HG03039 (cell line): ENCODE measurements around the gene PIK3C3.
"Not testable (repeated sequence)": the region's sequence is repeated elsewhere in the genome, so short reads cannot be mapped to it uniquely, and the experiment has no call there.

Experiments
- ATAC-seq: cut with Tn5 transposase; IDR thresholded peaks from one replicate; pipeline ENCODE4 v1.9.1; 2021; ENCODE audit warnings: mild to moderate bottlenecking, moderate library complexity; ENCODE audit not compliant: unreplicated experiment

PIK3C3 gene

GRCh38 chr18:41965634-41966255 is 10.7 kb downstream of the PIK3C3 start:
- ATAC-seq: no peak

DNA sequence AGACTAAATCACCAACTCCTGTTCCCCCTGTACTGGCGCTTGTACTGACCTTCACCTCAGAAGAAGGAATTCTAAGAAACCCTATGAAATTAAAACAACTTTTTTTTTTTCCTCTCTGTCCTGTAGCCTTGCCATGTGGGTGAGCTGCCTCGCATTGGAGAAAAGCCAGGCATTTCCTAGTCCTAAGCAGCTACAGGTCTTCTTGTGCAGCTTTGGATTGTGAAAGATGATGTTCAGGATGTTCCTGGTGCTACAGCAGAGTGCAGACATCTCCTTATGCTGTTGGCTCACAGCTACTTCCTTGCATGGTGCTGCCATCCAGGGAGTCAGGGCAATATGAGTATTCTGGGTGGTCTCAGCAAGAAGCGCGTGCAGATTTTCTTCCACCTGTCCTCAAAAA is 11.9 kb downstream of the PIK3C3 start:
- ATAC-seq: no peak

DNA sequence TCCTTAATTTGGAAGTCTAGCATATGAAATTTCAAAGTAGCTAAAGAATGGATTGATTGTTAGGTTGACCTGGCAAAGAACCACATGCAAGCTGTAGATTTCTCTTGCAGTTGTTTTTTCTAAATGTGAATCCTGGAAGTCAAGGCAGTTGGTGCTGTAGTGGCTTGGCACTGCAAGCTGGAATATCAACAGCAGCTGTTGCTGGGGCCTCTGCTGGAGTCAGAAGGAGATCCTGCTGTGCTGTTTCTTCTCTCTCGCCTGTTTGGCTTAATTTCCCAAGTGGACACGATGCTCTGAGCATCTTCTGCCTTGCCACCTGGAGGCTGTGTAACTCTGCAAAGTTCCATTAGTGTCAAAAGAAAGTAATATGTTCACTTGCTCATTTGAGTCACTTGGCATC is 12.6 kb downstream of the PIK3C3 start:
- ATAC-seq: no peak

DNA sequence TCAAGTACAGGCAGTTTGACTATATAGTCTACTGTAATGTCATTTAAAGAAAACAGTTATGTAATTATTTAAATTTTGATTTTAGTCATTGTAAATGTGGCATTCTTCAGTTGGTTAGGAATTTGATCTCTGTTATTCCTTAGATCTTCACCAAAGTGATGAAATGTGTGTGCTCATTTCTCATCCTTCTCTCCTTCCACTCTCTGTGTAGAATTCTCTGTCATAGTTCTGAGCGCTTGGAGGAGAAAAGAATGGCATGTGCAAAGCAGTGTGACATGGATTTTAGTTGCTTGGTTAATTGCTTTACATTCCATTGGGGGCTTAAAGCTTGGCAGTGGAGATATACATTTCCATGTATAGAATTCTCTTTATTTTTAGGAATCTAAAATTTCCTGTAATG is 14.8 kb downstream of the PIK3C3 start:
- ATAC-seq: no peak

DNA sequence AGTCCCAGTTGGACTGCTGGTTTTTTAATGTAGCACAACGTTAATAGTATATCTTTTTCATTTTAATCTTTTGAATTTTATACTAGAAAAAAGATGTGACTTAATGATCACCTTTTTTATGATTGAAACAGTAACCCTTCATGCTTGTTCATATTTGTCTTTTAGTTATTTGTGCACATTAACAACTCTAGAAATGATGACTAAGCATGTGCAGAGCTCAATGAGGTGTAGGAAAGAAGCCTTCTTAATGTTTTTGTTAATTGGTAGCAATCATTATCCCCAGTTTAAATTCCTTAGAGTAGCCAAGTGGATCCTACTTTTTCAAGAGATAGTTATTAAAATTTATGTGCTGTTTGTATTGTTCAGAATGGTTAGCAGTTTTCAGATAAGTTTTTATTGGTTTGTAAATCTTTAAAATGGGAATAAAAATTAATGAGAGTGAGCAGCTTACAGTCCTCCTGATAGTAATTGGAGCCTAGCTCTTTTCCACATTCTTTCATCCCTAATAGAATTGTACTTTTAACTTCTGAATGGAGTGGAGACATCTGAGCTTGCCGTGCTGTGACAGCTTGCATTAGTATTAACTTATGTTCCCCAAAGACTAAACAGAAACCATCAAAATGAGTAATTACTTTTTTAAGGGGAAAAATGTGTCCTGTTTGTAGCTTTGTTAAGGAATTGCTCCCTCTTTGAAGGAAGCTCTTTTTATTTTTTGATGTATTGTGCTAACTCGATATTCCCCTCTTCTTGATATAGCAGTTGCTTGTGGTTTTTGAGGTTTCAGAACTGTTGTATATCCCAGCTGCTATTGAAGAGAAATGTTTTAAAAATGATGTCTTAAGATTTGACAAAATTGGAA is 17.3 kb downstream of the PIK3C3 start:
- no peak for ATAC-seq

DNA sequence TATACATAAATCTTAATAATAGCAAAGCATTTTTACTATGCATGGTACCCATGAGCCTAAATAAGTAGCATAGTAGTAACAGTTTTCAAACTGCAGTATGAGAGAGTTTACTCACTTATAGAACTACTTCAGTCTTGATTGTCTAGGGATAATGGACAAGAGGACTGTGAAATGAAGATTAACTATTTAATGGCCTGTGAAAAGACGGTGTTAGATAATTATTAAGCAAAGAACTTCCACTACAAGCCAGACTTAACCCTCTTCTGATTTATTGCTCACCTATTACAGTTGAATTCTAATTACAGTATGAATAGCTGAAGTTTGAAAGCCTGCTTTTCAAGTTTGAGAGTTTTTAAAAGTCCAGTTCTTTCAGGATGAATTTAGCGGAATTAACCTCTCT is 18.9 kb downstream of the PIK3C3 start:
- no peak for ATAC-seq

GRCh38 chr18:41974796-41975201 is 19.8 kb downstream of the PIK3C3 start:
- no peak for ATAC-seq

DNA sequence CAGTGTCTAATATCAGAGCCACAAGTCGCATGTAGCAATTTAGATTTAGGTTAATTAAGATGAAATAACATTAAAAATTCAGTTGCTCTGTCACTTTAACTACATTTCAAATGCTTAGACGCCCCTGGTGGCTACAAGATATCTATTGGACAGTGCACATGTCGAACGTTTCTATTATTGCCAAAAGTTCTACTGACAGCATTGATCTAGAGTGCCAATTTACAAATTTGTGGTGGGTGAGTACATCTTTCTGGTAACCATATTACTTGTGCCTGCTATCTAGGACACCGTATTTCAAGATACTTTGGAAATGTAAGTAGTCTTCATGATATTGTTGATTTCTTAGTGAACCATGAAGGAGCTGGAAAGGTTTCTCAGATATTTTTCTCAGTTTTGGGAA is 20.2 kb downstream of the PIK3C3 start:
- no peak for ATAC-seq

- ATAC-seq: no peak
Observed at GRCh38 chr18:41977233-41977632, 22.2 kb downstream of the PIK3C3 start.

- peak; percentile 89 for ATAC-seq
Observed at GRCh38 chr18:41982942-41983660, 28.1 kb downstream of the PIK3C3 start.

DNA sequence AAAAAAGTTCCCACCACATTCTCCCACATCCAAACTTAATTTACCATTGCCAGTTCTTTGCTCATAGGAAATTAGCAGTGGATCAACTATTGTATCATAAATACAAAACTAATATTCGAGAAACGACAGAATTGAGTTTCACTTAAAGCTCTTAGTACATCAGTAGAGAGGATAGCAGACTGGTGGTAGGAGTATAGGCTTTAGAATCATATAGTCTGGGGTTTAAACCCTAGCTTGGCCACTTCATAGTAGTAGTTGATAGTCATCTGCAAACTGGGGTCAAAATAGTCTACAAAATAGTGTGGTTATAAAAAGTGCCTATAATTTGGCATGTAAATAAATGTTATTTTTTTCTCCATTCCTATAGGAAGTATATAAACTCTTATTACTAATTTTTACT is 30.9 kb downstream of the PIK3C3 start:
- no peak for ATAC-seq

DNA sequence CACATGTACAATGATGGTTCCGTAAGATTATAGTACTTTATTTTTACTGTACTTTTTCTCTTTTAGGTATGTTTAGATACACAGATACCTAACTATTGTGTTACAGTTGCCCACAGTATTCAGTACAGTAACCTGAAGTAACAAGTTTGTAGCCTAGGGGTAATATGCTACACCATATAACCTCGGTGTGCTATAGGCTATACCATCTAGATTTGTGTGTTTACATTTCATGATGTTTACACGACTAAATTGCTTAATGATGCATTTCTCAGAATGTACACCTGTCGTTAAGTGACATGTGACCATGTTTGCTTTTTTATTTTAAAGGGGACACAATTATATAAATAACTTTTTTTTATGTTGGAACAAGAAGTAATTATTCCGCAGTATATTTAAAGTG is 34.5 kb downstream of the PIK3C3 start:
- no peak for ATAC-seq

GRCh38 chr18:41992066-41992465 is 37.0 kb downstream of the PIK3C3 start:
- peak; percentile 53 for ATAC-seq

DNA sequence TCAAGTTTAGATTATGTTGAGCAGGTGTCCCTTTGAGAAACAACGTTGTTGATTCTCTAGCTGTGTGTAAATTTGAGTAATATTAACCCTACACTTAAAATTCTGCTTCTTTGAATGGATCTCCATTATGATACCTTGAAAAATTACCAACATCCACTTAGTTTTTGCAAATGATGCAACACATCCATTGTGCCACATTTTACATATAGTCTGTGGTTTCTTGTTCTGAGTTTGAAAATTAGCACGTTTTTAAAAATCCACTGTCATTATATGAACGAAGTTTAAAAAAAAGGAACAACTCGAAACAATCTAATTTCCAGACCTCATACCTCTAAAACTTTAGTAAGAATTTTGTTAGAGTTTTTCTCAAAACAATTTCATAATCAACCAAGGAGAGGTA is 37.7 kb downstream of the PIK3C3 start:
- no peak for ATAC-seq

- no peak for ATAC-seq
Observed at GRCh38 chr18:41993151-41993550, 38.1 kb downstream of the PIK3C3 start.

GRCh38 chr18:41996020-41996419 is 41.0 kb downstream of the PIK3C3 start:
- ATAC-seq: no peak

DNA sequence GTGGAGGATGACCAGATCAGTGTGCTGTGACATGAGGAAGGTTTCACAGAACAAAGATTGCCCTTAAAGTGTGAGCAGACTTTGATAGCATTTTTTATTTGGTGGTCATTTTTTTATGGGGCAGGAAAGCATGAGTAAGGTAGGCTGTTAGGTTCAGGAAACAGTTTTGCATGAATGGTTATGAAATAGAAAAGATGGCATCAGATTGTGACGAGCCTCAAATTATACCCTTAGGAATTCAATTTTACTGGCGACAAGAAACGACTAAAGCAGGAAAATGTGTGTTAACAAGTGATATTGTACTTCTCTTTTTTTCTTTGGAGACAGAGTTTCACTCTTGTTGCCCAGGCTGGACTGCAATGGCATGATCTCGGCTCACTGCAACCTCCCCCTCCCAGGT is 44.7 kb downstream of the PIK3C3 start:
- no peak for ATAC-seq

DNA sequence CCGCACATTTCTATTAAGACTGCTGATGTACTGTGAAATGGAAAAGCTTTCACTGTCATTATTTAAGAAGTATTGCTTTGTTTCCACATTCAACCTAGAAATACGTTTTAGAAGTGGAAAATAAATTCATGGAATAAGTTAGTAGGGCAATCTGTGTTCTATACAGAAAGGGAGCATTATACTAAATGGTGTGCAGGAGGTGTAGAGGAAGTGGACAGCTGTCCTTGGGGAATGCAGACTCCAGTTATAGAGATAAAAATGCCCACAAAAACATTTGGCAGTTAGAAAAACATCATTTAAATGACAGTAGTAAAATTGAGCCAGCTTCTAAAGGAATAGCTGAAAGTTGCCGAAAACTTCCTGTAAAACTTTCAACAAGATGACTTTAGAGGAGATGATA is 46.8 kb downstream of the PIK3C3 start:
- ATAC-seq: no peak

DNA sequence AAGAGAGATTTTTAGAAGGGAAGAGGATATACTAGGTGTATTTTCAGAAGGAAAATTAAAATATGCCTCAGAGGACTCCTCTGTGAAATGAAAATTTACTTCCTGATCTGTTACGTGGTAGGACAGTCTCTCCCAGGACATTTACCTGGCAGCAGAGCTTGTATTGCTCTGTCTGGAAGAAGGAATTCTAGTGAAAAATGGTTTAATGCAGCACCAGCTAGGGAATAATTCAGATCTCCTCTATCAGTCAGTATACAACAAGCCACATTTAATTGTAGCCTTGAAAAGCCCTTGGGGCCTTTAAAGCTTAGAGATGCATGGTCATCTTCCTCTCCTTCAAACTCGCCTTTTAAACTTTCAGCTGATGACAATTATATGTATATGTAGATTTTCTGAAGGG is 49.6 kb downstream of the PIK3C3 start:
- ATAC-seq: no peak

GRCh38 chr18:42005782-42006181 is 50.7 kb downstream of the PIK3C3 start:
- ATAC-seq: no peak

GRCh38 chr18:42009457-42009856 is 54.4 kb downstream of the PIK3C3 start:
- not testable (repeated sequence) for ATAC-seq

DNA sequence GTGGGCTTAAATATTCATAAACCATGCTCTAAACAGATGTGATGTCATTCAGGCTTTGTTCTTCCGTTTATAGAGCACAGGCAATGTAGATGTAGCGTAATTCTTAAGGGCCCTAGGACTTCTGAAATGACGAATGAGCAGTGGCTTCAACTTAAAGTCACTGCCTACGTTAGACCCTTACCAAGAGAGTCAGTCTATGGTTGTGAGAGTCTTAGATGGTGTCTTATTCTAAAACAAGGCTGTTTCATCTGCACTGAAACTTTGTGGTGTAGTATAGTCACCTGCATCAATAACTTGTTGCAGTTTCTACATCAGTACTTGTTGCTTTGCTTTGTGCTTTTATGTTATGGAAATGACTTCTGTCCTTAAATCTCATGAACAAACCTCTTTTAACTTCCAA is 56.0 kb downstream of the PIK3C3 start:
- ATAC-seq: peak; percentile 99
